Activated CD4-positive, alpha-beta T cell treated with anti-CD3 and anti-CD28 coated beads for 1 hour (primary cell): ENCODE data around the gene TEC.
"Not testable (repeated sequence)": the region's sequence is repeated elsewhere in the genome, so short reads cannot be mapped to it uniquely, and the experiment has no call there.

Experiments used
- DNase-seq: peaks from one replicate; pipeline ENCODE4 v3.0.0-alpha.2; 2020

TEC gene

DNA sequence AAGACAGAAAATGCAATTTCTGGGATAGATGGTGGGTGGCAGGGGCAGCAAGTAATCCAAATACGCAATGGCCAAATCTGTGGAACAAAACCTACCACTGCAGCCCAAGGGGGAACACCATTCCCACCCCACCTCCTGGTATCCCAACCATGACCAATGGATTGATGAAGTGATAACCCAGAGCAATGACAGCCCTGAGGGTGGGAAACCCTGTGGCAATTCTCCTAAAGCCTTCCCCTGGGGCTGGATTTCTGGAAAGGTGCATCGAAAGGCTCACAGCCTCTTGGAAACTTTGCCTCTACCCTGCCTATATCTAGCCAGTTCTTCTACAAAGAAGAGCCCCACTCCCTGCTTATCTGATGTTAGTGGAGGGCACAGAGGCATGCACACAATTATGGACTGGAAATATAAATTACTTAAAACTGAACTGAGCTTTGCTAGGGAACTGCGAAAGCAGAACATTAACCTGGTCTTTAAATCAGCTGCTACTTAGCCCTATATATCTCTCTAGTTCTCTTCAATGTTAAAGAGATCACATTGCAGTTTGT, 75.6 kb downstream of the TEC start:
- DNase-seq: no peak

DNA sequence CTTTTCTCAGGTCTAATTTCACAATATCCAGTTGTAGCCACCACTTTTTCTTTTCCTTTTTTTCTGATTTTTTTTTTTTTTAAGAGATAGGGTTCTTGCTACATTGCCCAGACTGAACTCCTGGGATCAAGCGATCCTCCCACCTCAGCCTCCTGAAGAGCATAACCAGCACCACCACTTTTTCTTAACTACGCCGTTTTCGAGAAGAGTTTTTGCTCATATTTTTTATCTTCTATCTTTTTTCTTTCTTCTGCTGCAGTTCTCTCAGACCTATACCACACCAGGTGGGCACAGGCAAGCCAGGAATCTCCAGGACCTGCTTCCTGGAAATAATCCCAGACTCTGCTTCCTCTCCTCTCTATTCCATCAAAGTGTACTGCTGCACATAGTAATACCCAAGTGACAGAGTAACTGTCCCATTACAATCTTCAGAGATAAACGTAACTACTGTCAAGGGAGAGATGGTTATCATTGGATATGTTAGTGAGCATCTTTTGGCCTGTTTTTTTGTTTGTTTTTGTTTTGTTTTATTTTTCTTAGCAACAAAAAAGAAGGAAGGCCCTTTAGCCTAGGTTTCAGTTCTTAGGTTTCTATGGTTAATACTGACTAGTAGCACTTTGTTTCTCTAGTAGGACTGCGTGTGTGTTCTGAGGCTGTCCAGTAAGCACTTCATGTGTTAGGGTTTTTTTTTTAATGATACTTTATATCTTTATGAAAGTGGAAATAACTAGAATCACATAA, 76.4 kb downstream of the TEC start:
- no peak for DNase-seq

DNA sequence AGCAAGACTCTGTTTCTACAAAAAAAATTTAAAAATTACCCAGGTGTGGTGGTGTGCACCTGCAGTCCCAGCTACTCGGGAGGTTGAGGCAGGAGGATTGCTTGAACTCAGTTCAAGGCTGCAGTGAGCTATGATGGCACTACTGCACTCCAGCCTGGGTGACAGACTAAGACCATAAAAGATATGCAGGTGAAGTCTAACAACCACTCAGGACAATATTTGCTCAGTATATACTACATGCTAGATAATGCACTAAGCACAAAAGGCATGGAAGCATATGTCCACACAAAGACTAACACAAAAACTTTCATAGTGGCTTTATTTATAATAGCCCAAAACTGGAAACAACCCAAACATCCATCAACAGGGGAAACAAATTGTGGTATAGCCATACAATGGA, 77.9 kb downstream of the TEC start:
- DNase-seq: no peak

DNA sequence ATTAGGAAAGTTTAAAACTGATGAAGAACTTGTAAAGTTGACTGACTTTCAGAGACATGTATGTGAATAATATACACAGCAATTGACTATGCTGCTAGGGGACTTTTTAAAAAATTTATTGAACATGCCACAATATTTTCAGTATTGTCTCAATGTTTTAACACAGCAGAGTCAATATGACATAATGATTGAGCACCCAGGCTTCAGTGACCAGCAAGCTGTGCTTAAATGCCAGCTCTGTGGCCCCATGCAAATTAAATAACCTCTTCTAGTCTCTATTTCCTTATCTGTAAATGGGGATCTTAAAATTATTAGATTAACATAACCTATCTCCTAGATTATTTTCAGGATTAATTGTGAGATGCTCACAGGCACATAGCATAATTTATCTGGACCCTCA, 78.8 kb downstream of the TEC start:
- DNase-seq: no peak

DNA sequence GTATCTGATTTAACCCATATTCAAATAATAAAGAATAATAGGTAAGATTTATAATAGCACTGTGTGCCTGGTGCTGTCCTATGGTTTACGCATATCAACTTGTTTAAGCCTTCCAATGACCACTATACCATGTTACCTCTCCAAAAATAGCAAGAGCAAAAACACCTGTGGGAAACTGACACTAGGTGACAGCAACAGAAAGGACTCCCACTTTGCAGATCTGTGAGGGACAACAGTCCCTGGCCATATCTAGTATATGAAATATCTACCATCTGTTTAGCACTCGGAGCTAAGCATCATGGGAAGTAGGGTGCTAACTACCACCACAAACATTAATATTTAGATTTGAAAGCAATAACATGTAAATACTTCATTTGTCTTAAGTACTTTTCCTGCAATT, 79.9 kb downstream of the TEC start:
- no peak for DNase-seq

DNA sequence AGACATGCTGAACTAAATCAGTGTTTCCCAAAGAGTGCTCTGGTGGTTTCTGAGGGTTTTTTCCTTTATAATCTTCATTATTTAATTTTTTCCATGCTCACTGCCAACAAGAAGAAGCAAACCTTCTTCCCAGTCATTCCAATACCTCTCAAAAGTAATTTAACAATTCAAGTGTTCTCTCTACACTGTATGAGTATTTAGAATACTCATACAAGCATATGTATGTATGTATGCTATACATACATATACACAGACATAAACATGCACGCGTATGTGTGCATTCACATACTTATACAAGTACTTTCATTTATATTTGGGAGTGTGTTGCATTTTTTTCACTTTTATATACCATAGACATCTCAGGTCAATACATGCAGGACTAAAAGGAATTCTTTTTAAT, 81.2 kb downstream of the TEC start:
- DNase-seq: no peak

DNA sequence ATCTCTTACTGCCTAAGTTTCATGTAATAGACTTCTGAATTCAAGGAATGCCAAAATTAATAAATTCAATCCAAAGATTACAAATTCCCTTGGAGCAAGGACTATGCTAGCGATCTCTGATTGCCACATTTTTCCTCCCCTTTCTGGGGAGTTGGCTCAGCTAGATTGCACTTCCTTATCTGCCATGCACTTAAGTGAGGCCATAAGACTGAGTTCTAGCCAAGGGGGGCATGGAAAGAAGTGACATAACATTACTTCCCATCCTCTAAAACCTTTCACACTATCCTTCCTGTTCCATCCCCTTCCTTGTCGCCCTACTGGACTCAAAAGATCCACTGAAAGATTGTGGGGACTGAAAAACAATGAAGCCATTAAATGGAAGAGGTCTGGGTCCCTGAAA, 81.8 kb downstream of the TEC start:
- no peak for DNase-seq

DNA sequence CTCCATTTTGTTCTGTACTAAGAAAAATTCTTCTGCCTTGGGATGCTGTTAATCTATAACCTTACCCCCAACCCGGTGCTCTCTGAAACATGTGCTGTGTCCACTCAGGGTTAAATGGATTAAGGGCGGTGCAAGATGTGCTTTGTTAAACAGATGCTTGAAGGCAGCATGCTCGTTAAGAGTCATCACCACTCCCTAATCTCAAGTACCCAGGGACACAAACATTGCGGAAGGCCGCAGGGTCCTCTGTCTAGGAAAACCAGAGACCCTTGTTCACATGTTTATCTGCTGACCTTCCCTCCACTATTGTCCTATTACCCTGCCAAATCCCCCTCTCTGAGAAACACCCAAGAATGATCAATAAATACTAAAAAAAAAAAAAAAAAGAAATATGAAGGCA, 82.6 kb downstream of the TEC start:
- not testable (repeated sequence) for DNase-seq

DNA sequence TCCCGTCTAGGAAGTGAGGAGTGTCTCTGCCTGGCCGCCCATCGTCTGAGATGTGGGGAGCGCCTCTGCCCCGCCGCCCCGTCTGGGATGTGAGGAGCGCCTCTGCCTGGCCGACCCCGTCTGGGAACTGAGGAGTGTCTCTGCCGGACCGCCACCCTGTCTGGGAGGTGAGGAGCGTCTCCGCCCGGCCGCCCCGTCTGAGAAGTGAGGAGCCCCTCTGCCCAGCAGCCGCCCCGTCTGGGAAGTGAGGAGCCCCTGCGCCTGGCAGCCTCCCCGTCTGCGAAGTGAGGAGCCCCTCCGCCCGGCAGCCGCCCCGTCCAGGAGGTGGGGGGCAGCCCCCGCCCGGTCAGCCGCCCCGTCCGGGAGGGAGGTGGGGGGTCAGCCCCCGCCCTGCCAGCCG, 83.2 kb downstream of the TEC start:
- DNase-seq: not testable (repeated sequence)

DNA sequence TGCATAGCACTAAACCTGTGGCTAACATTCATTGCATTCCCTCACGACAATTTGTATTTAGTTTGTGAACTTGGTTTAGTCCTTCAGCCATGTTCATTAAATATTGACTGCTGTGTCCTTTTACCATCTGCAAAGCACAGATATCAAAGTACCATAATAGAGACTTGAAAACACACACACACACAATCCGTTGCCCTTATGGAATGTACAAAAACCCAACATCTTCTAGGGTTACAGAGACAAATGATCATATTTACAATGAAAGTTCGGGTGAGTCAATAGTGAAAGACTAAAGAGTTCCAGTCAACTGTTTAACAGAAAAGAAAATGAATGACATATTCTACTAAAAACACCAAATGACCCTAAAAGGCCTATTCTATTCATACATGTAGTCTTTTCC, 84.8 kb downstream of the TEC start:
- DNase-seq: no peak

DNA sequence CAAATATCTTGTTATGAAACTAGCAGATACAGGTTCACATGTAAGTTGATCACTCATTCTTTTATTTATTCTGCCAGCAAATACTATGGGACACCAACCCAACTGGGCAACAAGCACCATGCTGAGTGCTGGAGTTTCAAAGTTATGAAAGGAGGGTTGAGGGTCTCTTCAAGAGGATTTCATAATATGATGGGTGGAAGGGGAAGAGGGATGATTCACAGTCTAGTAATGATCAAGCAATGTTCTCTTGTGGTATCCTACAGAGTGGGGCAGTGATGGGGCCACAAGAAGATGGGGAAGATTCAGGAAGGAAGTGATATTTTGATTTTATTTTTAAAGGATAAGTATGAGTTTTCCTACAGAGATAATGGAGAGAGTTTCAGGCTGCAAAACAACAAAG, 89.4 kb downstream of the TEC start:
- DNase-seq: no peak

DNA sequence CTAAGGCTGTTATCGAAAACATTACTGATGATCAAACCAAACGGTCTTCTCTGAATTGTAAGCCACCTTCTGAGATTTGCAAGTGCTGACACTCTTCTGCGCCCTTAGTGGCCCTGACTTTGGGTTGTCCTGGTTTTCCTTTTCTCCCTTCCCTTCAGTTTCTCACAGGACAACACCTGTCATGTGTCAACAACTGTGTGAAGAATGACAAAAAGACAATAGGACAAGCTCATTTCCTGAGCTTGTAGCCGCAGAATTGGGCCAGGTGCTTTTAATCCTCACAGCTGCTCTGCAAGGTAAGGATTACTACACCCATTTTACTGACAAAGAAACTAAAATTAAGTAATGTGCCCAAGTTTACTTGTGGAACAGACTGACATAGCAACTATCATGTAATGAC, 90.7 kb downstream of the TEC start:
- no peak for DNase-seq

DNA sequence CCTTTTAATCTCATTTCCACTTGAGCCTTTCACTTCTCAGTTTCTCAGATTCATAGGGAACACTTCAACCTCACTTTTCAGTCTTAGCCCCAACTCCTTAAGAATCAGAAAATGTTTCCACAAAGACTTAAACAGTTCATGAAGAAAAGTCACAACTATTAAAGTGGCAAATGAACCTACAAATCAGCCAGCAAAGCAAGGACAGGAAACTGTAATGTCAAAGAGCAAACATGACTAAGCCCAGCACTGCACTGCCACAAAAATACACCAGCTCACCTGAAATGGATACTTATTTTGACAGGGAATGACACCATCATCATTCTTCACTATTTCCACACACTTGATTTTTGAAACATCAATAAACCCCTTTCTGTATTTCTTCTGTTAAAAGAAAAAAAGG, 93.8 kb downstream of the TEC start:
- no peak for DNase-seq

DNA sequence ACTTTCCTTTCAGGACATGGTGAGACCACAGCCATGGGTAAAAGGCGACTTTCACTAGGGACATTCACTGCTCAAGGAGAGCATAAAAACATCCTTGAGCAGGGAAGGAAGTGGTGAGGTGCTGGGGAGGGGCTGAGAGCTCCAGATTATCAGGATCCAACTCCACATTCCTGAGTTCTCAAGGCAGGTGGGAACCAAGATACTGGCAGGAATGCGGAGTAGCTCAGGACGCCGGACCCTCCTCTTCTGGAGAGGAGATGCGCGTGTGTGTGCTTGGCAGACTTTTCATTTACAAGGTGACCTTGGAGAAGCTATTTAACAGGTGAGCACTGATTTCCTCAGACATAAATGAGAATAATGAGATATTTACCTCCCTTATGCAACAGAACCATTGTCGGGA, 94.3 kb downstream of the TEC start:
- no peak for DNase-seq

DNA sequence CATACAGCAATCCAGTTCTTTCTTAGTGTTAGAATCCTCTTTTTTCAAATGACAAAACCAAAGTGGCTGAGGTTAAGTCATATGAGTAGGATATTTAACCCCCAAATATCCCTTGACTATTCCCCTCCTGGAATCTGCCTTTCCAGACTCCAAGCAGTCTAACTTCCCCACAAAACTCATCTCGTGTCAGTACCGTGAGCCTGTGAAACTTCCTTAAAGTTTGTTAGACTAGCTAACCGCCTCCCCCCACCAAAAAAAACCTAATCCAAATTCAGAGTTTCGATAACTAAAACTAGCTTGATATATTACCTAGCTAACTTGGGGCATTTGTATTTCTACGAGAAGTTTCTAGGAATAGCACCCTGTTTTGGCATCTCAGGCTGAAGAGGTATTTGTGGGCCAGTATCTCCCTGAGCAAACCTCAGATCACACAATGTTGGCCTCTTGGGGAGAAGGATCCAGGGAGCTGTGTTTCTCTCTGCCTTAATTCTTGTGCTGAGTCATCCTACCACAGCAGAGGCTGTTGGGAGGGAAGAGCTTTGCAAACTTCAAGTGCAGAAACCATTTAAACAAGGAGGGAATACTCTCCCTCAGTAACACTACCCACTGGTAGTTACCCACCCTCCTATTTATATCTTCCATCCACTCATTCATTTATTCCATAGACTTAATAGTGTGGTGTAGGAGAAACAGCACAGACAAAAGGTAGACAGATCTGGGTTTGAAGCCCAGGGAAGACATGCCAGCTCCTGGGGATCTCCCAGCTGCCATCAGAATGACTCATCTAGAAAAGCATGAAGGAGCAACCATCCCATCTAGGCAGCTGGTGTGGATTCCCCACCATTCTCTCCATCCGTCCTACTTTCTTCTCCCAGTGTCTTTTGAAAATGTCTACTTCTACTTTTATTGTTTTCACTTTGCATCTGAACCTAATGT, 96.3 kb downstream of the TEC start:
- DNase-seq: no peak

DNA sequence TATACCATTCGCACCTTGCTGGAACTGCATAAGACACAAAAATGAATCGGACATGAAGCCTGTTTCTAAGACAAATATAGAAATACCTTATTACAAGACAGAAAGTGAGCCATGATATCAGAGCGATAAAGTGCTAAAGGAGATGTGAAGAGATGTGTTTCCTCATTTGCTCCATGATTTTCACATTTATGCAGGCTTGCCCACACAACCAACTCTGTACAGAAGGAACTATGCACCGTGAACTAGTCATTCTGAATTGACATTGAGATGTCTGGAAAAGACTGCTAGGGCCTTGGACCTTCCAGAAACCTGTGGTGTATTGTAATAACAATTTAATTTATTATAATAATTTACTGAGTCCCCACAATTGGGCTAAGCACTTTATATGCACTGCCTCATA, 97.0 kb downstream of the TEC start:
- DNase-seq: no peak

DNA sequence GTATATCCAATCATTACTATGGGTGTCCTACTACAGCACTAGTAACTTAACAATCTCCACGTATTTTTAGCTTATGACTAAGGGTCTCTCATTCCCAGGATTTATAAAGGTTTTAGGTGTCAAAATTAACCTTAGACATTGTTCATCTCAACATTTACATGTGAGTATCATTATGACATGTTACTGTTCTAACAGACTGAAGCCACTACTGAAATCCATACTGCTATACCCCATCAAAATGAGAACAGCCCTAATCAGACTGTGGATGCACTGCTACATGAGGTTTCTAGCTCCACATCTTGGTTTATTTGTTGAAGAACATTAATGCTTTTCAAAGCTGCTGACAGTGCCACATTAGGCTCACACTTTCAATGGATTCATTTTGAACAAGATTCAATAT, 100.0 kb downstream of the TEC start:
- DNase-seq: no peak

DNA sequence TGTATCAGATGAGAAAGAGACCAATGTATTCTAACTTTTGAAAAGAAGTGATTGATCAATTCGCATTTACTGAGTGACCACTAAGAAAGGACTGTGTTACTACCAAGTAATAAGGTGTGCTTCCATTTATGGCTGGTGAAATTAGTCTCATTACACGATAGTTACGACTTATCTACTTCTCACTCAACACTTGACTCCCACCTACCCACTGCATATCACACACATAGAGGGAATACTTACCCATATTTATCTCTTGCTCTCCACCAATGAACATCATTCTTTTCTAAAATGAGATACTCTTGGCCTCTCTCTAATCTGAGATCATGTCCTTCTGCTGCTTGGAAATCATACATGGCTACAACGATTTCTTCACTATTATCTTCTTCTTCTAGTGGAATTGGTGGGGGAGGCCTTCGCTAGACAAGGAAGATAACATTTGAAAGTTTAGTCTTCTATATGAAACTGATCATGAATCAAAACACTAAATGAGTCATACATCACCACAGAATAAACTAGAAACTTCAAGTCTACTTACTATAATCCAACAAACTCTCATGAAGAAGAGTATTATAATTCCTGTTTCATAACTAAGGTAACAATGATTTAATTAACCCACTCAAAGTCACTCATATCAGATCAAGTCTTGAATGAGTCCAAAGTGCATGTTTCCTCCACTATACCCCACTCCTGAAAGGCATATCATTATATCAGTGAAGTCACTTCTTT, 101.9 kb downstream of the TEC start:
- DNase-seq: no peak

DNA sequence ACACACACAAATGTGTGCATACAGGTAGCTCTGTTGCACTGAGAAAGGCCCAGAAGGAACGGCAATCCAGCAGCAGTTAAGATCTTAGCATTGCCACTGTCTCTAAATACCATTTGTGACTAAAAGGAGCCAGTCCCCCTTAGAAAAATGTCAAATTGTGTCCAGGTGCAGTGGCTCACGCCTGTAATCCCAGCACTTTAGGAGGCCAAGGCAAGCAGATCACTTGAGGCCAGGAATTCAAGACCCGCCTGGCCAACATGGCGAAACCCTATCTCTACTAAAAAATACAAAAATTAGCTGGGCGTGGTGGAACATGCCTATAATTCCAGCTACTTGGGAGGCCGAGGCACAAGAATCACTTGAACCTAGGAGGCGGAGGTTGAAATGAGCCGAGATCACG, 105.1 kb downstream of the TEC start:
- DNase-seq: not testable (repeated sequence)

DNA sequence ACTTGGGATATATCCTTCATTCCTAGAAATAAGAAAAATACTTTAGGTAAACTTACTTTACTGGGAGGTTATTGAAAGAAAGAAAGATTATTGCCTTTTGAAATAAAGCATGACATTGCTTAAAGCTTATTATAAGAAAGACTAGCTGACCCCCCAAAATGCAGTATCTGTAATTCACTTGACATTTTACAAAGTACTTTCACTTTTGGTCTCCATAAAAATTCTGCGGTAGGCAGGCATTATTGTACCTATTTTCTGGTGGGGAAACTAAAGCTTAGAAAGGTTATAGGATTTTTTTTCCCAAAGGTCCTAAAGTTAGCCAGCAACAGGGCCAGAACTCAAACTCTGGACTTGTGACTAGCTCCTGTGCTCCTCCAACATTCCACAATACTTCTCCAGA, 105.9 kb downstream of the TEC start:
- no peak for DNase-seq

DNA sequence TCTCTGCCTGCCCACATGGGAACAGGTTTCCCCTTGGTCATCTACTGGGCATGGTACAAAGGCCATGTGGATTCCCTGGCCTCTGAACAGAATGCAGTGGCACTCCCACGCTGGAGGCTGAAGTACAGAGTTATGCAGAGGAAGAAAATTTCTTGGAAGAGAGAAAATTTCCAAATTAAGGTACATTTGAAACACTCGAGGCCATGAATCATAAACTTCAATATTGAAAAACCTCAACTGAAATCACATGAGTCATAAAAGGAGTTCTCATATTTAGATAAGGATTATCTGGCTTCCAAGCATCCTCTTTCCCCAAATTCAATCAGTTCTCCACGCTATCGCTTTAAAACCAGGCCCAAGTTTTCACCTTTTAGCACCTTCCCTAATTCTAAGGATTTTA, 107.5 kb downstream of the TEC start:
- DNase-seq: no peak

DNA sequence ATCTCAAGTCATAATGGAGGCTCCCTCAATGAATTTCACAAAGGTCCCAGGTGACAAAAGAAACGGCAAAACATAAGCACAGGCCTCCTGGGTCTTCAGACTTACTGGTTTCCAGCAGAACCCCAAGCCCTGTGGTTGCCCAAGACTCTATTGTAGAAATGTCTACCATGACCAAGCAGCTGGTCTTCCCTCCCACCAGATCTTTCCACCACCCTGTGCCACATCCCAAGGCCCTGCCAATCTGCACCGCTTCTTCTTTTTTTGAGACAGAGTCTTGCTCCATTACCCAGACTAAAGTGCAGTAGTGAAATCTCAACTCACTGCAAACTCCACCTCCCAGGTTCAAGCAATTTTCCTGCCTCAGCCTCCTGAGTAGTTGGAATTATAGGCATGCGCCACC, 112.4 kb downstream of the TEC start:
- DNase-seq: no peak

DNA sequence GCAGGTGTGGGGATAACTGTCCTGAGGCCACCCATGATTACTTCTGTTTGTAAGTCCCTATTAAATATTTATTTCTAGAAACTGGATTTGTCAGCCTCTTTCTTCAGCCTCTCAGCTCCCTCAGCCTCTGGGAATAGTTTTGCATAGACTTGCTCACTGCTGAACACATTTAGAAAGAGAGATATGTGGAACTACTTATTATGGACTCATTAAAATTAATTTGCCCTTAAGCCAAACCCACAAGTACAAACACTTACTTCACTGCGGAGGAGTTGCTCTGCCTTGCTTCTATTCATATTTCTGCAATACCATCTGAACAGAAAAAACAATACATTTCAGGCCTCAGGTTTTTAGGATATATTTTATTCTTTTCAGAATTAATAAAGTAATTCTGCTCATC, 113.2 kb downstream of the TEC start:
- no peak for DNase-seq
